Measurements from ENCODE around the gene NAT8L. TPM values are rescaled to one million over a fixed set of nuclear protein-coding genes. Genes with fewer than 3 reads are reported as not detected.

Gene NAT8L
- total and polyA plus RNA-seq, 2 of the 4 experiments (the other 2 are of a cell fraction) = 0.05 TPM; not detected in 1

- no peak overlapping the region for H3K14ac ChIP-seq (replicated peaks; ENCODE audit: low read depth, low read length)
- no peak for ATAC-seq (ENCODE audit: low read depth)
- ChIA-PET POLR2A (ENCODE audit: unreplicated experiment) (no interaction called here), CTCF (no interaction called here)
- no peak overlapping the region for H3K9ac ChIP-seq (ENCODE audit: low read depth, low read length)
- no peak for DNase-seq
- no peaks in the 10 kb centered on the region for H3K9me1 ChIP-seq (ENCODE audit: insufficient read depth, low read length)
- H3K27me3 ChIP-seq (ENCODE audit: control insufficient read depth, insufficient read depth, low read length) = peaks cover 33% of the 10 kb centered on the region
- H2BK20ac ChIP-seq (ENCODE audit: low read depth, low read length) = no peak overlapping the region
- H2BK5ac ChIP-seq (ENCODE audit: low read depth, low read length, poor library complexity, severe bottlenecking) = no peak overlapping the region
- dilution Hi-C loops (cut with HindIII; ENCODE audit: low sequenced_read_pairs, unreplicated experiment) (no loop called here), intact Hi-C loops (cut with micrococcal nuclease) (no loop called here), in situ Hi-C loops (cut with MboI; ENCODE audit: low sequenced_read_pairs) (no loop called here)
- no peaks in the 10 kb centered on the region for H3K4me1 ChIP-seq (ENCODE audit: control insufficient read depth, insufficient read depth, low read length)
- H2AFZ ChIP-seq (replicated peaks; ENCODE audit: low read length, poor library complexity) = no peak overlapping the region
- H3K4me2 ChIP-seq (ENCODE audit: low read depth, low read length) = no peak overlapping the region
- TF ChIP-seq CHD1 (IDR thresholded peaks at IDR 0.05; ENCODE audit: low read depth, low read length) = no peak
- TF ChIP-seq, protein P1, sequence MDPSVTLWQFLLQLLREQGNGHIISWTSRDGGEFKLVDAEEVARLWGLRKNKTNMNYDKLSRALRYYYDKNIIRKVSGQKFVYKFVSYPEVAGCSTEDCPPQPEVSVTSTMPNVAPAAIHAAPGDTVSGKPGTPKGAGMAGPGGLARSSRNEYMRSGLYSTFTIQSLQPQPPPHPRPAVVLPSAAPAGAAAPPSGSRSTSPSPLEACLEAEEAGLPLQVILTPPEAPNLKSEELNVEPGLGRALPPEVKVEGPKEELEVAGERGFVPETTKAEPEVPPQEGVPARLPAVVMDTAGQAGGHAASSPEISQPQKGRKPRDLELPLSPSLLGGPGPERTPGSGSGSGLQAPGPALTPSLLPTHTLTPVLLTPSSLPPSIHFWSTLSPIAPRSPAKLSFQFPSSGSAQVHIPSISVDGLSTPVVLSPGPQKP (IDR thresholded peaks at IDR 0.05; ENCODE audit: borderline replicate concordance, low read depth, low read length) = no peak
- TF ChIP-seq FOS (IDR thresholded peaks at IDR 0.05; ENCODE audit: low read depth, low read length) = no peak
- no peak for TF ChIP-seq CTCF (conservative IDR thresholded peaks at IDR 0.05; ENCODE audit: low read depth, low read length)
- no peak for TF ChIP-seq MXI1 (IDR thresholded peaks at IDR 0.05; ENCODE audit: borderline replicate concordance, low read depth, low read length)
- no peak for TF ChIP-seq MAZ (IDR thresholded peaks at IDR 0.05; ENCODE audit: borderline replicate concordance, low read depth, low read length)
- TF ChIP-seq RAD21 (IDR thresholded peaks at IDR 0.05; ENCODE audit: low read length) = no peak
- TF ChIP-seq RFX5 (IDR thresholded peaks at IDR 0.05; ENCODE audit: low read depth, low read length) = no peak
- TF ChIP-seq SMC3 (IDR thresholded peaks at IDR 0.05; ENCODE audit: low read depth, low read length) = no peak
- TF ChIP-seq MAFK (IDR thresholded peaks at IDR 0.05; ENCODE audit: low read depth, low read length) = no peak
- no peak for TF ChIP-seq POLR2A (IDR thresholded peaks at IDR 0.05; ENCODE audit: low read depth, low read length)
- TF ChIP-seq BHLHE40 (IDR thresholded peaks at IDR 0.05; ENCODE audit: low read depth, low read length) = no peak
- TF ChIP-seq NFE2L2 (IDR thresholded peaks at IDR 0.05; ENCODE audit: low read depth, low read length) = no peak
- TF ChIP-seq USF2 (IDR thresholded peaks at IDR 0.05; ENCODE audit: low read depth, low read length) = no peak
- no peak for TF ChIP-seq RCOR1 (IDR thresholded peaks at IDR 0.05; ENCODE audit: insufficient replicate concordance, low read length)
- no peak for TF ChIP-seq CEBPB (IDR thresholded peaks at IDR 0.05; ENCODE audit: low read depth, low read length)
- no peaks in the 10 kb centered on the region for H3K36me3 ChIP-seq (ENCODE audit: control insufficient read depth, insufficient read depth, low read length)
- no peaks in the 10 kb centered on the region for H4K20me1 ChIP-seq (ENCODE audit: insufficient read depth, low read length)
- H4K91ac ChIP-seq (ENCODE audit: insufficient read depth, low read depth, low read length) = no peak overlapping the region
- no TSS peak for BruUV-seq (replicated peaks)
- H4K5ac ChIP-seq (ENCODE audit: low read depth, low read length) = no peak overlapping the region
- H3K79me1 ChIP-seq (ENCODE audit: low read depth in 1 of 2, low read length in 2 of 2) = no peaks in the 10 kb centered on the region
- H3K18ac ChIP-seq (ENCODE audit: low read depth, low read length) = no peak overlapping the region
- no peak overlapping the region for H2BK15ac ChIP-seq (ENCODE audit: low read depth, low read length)
- no peak overlapping the region for H3K4me3 ChIP-seq (ENCODE audit: insufficient read depth, low read depth, low read length)
- H3K27ac ChIP-seq (ENCODE audit: insufficient read depth, low read length) = no peak overlapping the region
- no peak overlapping the region for H4K8ac ChIP-seq (ENCODE audit: low read depth in 2 of 2, low read length in 2 of 2)
- H2AK9ac ChIP-seq (replicated peaks; ENCODE audit: low read depth, low read length, poor library complexity) = no peak overlapping the region
- no peak overlapping the region for H3K56ac ChIP-seq (ENCODE audit: extremely low read depth, insufficient read depth, low read length)
- H2BK120ac ChIP-seq (ENCODE audit: low read depth, low read length) = no peak overlapping the region
- H3K4ac ChIP-seq (ENCODE audit: low read depth, low read length) = no peak overlapping the region
- H3K23ac ChIP-seq (ENCODE audit: low read depth, low read length) = no peak overlapping the region
- H2AK5ac ChIP-seq (ENCODE audit: low read depth, low read length) = no peak overlapping the region
- no CpG with 5 or more reads among the region's 1 CpG for WGBS, 2 experiments (ENCODE audit: extremely low coverage in 2 of 2, insufficient read length in 1 of 2)
- H3K9me3 ChIP-seq (ENCODE audit: control insufficient read depth, insufficient read depth, low read length) = no peaks in the 10 kb centered on the region
These were observed 30.1 kb downstream of the NAT8L start for GRCh38 chr4:2089222-2089621.
